Measurements from ENCODE around the gene STPG1. TPM values are rescaled to one million over a fixed set of nuclear protein-coding genes. Genes with fewer than 3 reads are reported as not detected.
A peak's percentile ranks its signal among the peaks of the same experiment; 100 is the strongest.

The STPG1 gene
- total RNA-seq, 4 donors from 2014 or later, result 2.2 to 5.1 (median 3.5) TPM

GRCh38 chr1:24414775-24415333 lies 1.3 kb upstream of the STPG1 start:
- no peak for DNase-seq (ENCODE audit: low spot score)
- ATAC-seq (ENCODE audit: low FRiP score), result no peak
- no peak for TF ChIP-seq CTCF (IDR thresholded peaks at IDR 0.05)

- no peak for TF ChIP-seq CTCF (IDR thresholded peaks at IDR 0.05)
- DNase-seq (ENCODE audit: low spot score), result no peak
- ATAC-seq (ENCODE audit: low FRiP score), result no peak
Observed at GRCh38 chr1:24412408-24412807, 1.2 kb downstream of the STPG1 start.

GRCh38 chr1:24411963-24412362 lies 1.6 kb downstream of the STPG1 start:
- ATAC-seq (ENCODE audit: low FRiP score) (no peak), DNase-seq (ENCODE audit: low spot score) (no peak)

GRCh38 chr1:24410750-24411149 lies 2.8 kb downstream of the STPG1 start:
- TF ChIP-seq CTCF (IDR thresholded peaks at IDR 0.05), result no peak
- DNase-seq (ENCODE audit: low spot score), result no peak
- no peak for ATAC-seq (ENCODE audit: low FRiP score)

More at GRCh38 chr1:24411963-24412362, 1.6 kb downstream of the STPG1 start:
- TF ChIP-seq CTCF (IDR thresholded peaks at IDR 0.05), result no peak

GRCh38 chr1:24409535-24409934 lies 4.0 kb downstream of the STPG1 start:
- peak; percentile 47 for ATAC-seq (ENCODE audit: low FRiP score)

GRCh38 chr1:24406788-24407187 lies 6.8 kb downstream of the STPG1 start:
- ATAC-seq (ENCODE audit: low FRiP score), result no peak
- no peak for DNase-seq (ENCODE audit: low spot score)
- no peak for TF ChIP-seq CTCF (IDR thresholded peaks at IDR 0.05)

More at GRCh38 chr1:24409535-24409934, 4.0 kb downstream of the STPG1 start:
- DNase-seq (ENCODE audit: low spot score), result no peak
- no peak for TF ChIP-seq CTCF (IDR thresholded peaks at IDR 0.05)

- ATAC-seq (ENCODE audit: low FRiP score), result no peak
- no peak for DNase-seq (ENCODE audit: low spot score)
- TF ChIP-seq CTCF (IDR thresholded peaks at IDR 0.05), result no peak
Observed at GRCh38 chr1:24403806-24404205, 9.8 kb downstream of the STPG1 start.

Data from omental fat pad (tissue), 4 donors.